SK-N-SH (cell line): ENCODE results near the gene PNPLA2. TPM values are rescaled to one million over a fixed set of nuclear protein-coding genes. Genes with fewer than 3 reads are reported as not detected.

Experiments
- CTCF ChIA-PET: fragments of 300-600, 350-600 bp; formaldehyde crosslinking; extraction: SDS; loops from one replicate; lab custom pipeline; 2021; lab: Yijun Ruan, JAX
- POLR2A ChIA-PET: fragments of 350-600 bp; sonication (Branson Sonifier 250); formaldehyde crosslinking; extraction: SDS; loops from one replicate; lab custom pipeline; 2020; ENCODE audit warnings: antibody characterized with exemption, inconsistent platforms; lab: Yijun Ruan, JAX
- DNase-seq: peaks from one replicate; pipeline ENCODE4 v3.0.0; 2012
- H2AFZ ChIP-seq: fragments of 200-600 bp; sonication (generic); 2 replicates; pipeline ENCODE4 v1.8.1; 2016; ENCODE audit warnings: antibody characterized with exemption, mild to moderate bottlenecking, low read depth
- H3F3A ChIP-seq: fragments of 200-600 bp; sonication (generic); replicated peaks from 2 replicates; pipeline ENCODE3; 2016; ENCODE audit warnings: antibody characterized with exemption, mild to moderate bottlenecking; ENCODE audit not compliant: insufficient read depth
- H3K27ac ChIP-seq, 2 experiments: fragments of 200-500 bp in 1 of 2; fragments of 200-600 bp in 1 of 2; sonication (Bioruptor generic) in 1 of 2; sonication (generic), shearing (Covaris generic) in 1 of 2; 2 replicates each; pipeline versions ENCODE4 v1.5.1 to v1.6.1; 2014 to 2016; ENCODE audit warnings: low read depth in 2 of 2, inconsistent platforms in 1 of 2, low read length in 1 of 2, mild to moderate bottlenecking in 1 of 2, mixed read lengths in 1 of 2
- H3K27me3 ChIP-seq: fragments of 200-600 bp; sonication (generic), shearing (Covaris generic); 2 replicates; pipeline ENCODE4 v1.6.1; 2016; ENCODE audit warnings: mixed run types; ENCODE audit not compliant: insufficient read depth
- H3K36me3 ChIP-seq, 2 experiments: fragments of 200-500 bp in 1 of 2; fragments of 200-600 bp in 1 of 2; sonication (Bioruptor generic) in 1 of 2; sonication (generic) in 1 of 2; replicated peaks in 1 of 2; 2 replicates each; pipeline versions ENCODE3 to v1.5.1; 2014 to 2016; ENCODE audit warnings: low read length in 1 of 2, mild to moderate bottlenecking in 1 of 2; ENCODE audit not compliant: insufficient read depth in 2 of 2, control insufficient read depth in 1 of 2
- H3K4me1 ChIP-seq, 2 experiments: fragments of 200-500 bp in 1 of 2; fragments of 200-600 bp in 1 of 2; sonication (Bioruptor generic) in 1 of 2; sonication (generic), shearing (Covaris generic) in 1 of 2; 2 replicates each; pipeline versions ENCODE4 v1.5.1 to v1.6.1; 2014 to 2016; ENCODE audit warnings: low read depth in 1 of 2, low read length in 1 of 2, mixed run types in 1 of 2; ENCODE audit not compliant: insufficient read depth in 2 of 2, control insufficient read depth in 1 of 2
- H3K4me2 ChIP-seq: fragments of 200-600 bp; sonication (generic), shearing (Covaris generic); 2 replicates; pipeline ENCODE4 v1.6.1; 2017; ENCODE audit warnings: mixed run types
- H3K4me3 ChIP-seq, 2 experiments: fragments of 200-500 bp in 1 of 2; fragments of 200-600 bp in 1 of 2; sonication (Bioruptor generic) in 1 of 2; sonication (generic), shearing (Covaris generic) in 1 of 2; 2 replicates each; pipeline versions ENCODE4 v1.5.1 to v1.8.1; 2014 to 2016; ENCODE audit warnings: low read depth in 2 of 2, inconsistent platforms in 1 of 2, low read length in 1 of 2, mild to moderate bottlenecking in 1 of 2, mixed read lengths in 1 of 2, moderate library complexity in 1 of 2
- H3K79me2 ChIP-seq: fragments of 200-600 bp; sonication (generic); 2 replicates; pipeline ENCODE4 v1.8.1; 2017; ENCODE audit warnings: mild to moderate bottlenecking; ENCODE audit not compliant: insufficient read depth
- H3K9ac ChIP-seq: fragments of 200-600 bp; sonication (generic); 2 replicates; pipeline ENCODE4 v1.6.1; 2017; ENCODE audit warnings: mixed run types
- H3K9me2 ChIP-seq: fragments of 200-600 bp; sonication (generic); 2 replicates; pipeline ENCODE4 v1.6.1; 2017; ENCODE audit warnings: mixed run types
- H3K9me3 ChIP-seq: fragments of 200-600 bp; sonication (generic); 2 replicates; pipeline ENCODE4 v1.6.1; 2017; ENCODE audit warnings: mixed run types, mild to moderate bottlenecking, moderate library complexity
- H4K20me1 ChIP-seq: fragments of 200-600 bp; sonication (generic); 2 replicates; pipeline ENCODE4 v1.6.1; 2017; ENCODE audit warnings: mild to moderate bottlenecking, mixed run types; ENCODE audit not compliant: insufficient read depth
- FOXJ3 ChIP-seq: sonication (generic); formaldehyde crosslinking; IDR thresholded peaks from 2 replicates; pipeline ENCODE4 v1.5.1; 2020; ENCODE audit warnings: mild to moderate bottlenecking, missing genetic modification reagents
- GATA2 ChIP-seq: sonication (generic); formaldehyde crosslinking; IDR thresholded peaks from 2 replicates; pipeline ENCODE4 v1.5.0; 2020; ENCODE audit warnings: mild to moderate bottlenecking, missing genetic modification reagents
- MAX ChIP-seq: IDR thresholded peaks from 2 replicates; pipeline ENCODE4 v1.4.0; 2012; ENCODE audit warnings: low read depth
- NFIC ChIP-seq: IDR thresholded peaks from 2 replicates; pipeline ENCODE4 v1.4.0; 2012; ENCODE audit warnings: borderline replicate concordance
- PBX3 ChIP-seq: IDR thresholded peaks from 2 replicates; pipeline ENCODE4; 2012
- POLR2AphosphoS5 ChIP-seq: IDR thresholded peaks from 2 replicates; pipeline ENCODE4 v1.6.1; 2012; ENCODE audit warnings: low read depth, low read length
- RFX5 ChIP-seq: IDR thresholded peaks from 2 replicates; pipeline ENCODE4 v1.6.1; 2012; ENCODE audit warnings: mild to moderate bottlenecking, improper control_type of control experiment, low read length
- TAF1 ChIP-seq: IDR thresholded peaks from 2 replicates; pipeline ENCODE4 v1.6.1; 2012; ENCODE audit warnings: low read depth, mild to moderate bottlenecking, low read length, moderate library complexity, borderline replicate concordance
- TCF12 ChIP-seq: IDR thresholded peaks from 2 replicates; pipeline ENCODE4 v1.4.0; 2012
- WGBS: methylation state at CpG from one replicate; pipeline ENCODE4 v1.1.6; 2017; ENCODE audit warnings: low lambda C conversion rate; 5-methylcytosine and 5-hydroxymethylcytosine counted together
- polyA plus RNA-seq, 3 experiments: library from polyadenylated mRNA; depleted of rRNA; stranded (reverse); fragments of >200 nt; gene quantifications; 2 replicates each; pipeline ENCODE4 v1.2.3, GENCODE V29; 2012

The PNPLA2 gene
- polyA plus RNA-seq, 1 of the 3 experiments (the other 2 are of a cell fraction), result 60.3 TPM

- CTCF ChIA-PET, result interaction anchor here (0.9 to 4.0 kb wide), 8 partner anchors 9 to 191 kb away, joined by 3 to 24 read pairs (median 3); no protein-coding TSS in a partner anchor
- no peak for DNase-seq
- Histone ChIP-seq H3K9me2 (no peaks in the 10 kb centered on the region), H3K4me2 (peak overlapping the region; percentile 63; the same call in 1 of the 2 replicates), H3K27me3 (no peaks in the 10 kb centered on the region), H3K4me3 (no peak overlapping the region; a peak in 1 of 4 replicates), H3K36me3 (peaks cover 0 to 13% of the 10 kb centered on the region in 2 experiments), H3K4me1 (peaks cover 10 to 67% of the 10 kb centered on the region in 2 experiments; a peak in 2 of 4 replicates), H2AFZ (no peak overlapping the region), H3K9ac (no peak overlapping the region), H3K27ac (peak overlapping the region; percentile 10 to 79; a peak in 3 of 4 replicates), H3K9me3 (no peaks in the 10 kb centered on the region), H3K79me2 (peaks cover 10% of the 10 kb centered on the region; the same call in 1 of the 2 replicates), H4K20me1 (peaks cover 46% of the 10 kb centered on the region), H3F3A (no peaks in the 10 kb centered on the region)
- TF ChIP-seq MAX (no peak), TAF1 (no peak), RFX5 (no peak)
- 88% methylated on average over 8 of the region's 21 CpGs for WGBS
- POLR2A ChIA-PET, result interaction anchor here (0.7 to 2.5 kb wide), 9 partner anchors 9 to 51 kb away, joined by 3 to 8 read pairs (median 3); partner anchors contain the start of genes PNPLA2 and RPLP2
These were observed 41.8 kb downstream of the PNPLA2 start for GRCh38 chr11:860234-861104.

GRCh38 chr11:861105-861479 is 42.4 kb downstream of the PNPLA2 start:
- Histone ChIP-seq H3K36me3 (peaks cover 0 to 18% of the 10 kb centered on the region in 2 experiments), H2AFZ (no peak overlapping the region), H3K9ac (no peak overlapping the region), H3K9me2 (no peaks in the 10 kb centered on the region), H3K79me2 (peaks cover 9% of the 10 kb centered on the region; the same call in 1 of the 2 replicates), H3K27ac (no peak overlapping the region), H3F3A (no peaks in the 10 kb centered on the region), H3K9me3 (no peaks in the 10 kb centered on the region), H3K4me1 (peaks cover 10 to 61% of the 10 kb centered on the region in 2 experiments; a peak in 2 of 4 replicates), H3K27me3 (no peaks in the 10 kb centered on the region), H4K20me1 (peaks cover 40% of the 10 kb centered on the region), H3K4me3 (no peak overlapping the region), H3K4me2 (no peak overlapping the region)
- TF ChIP-seq FOXJ3 (CRISPR knock-in tag) (no peak), GATA2 (CRISPR knock-in tag) (no peak)
- ChIA-PET POLR2A (no interaction called here), CTCF (interaction anchor here (0.9 to 4.0 kb wide), 2 partner anchors 10 to 13 kb away, joined by 3 to 24 read pairs; no protein-coding TSS in a partner anchor)
- 97% methylated on average over 14 of the region's 14 CpGs for WGBS
- no peak for DNase-seq

- Histone ChIP-seq H3K9ac (no peak overlapping the region), H4K20me1 (peaks cover 38% of the 10 kb centered on the region), H3K79me2 (peaks cover 7% of the 10 kb centered on the region; the same call in 1 of the 2 replicates), H3K9me3 (no peaks in the 10 kb centered on the region)
- DNase-seq, result peak; percentile 60
- CTCF ChIA-PET, result interaction anchor here (1.6 to 4.0 kb wide), 2 partner anchors 14 to 90 kb away, joined by 4 to 24 read pairs; no protein-coding TSS in a partner anchor
- 0 out of 2 replicates have a peak, but pooled peaks have one; percentile 19 for TF ChIP-seq POLR2AphosphoS5
- TF ChIP-seq NFIC, result 0 out of 2 replicates have a peak, but pooled peaks have one; percentile 6
- no peak for TF ChIP-seq TCF12
- TF ChIP-seq PBX3, result no peak
- TF ChIP-seq, all 33 proteins: peak for 2
- Histone ChIP-seq H3F3A (no peaks in the 10 kb centered on the region), H2AFZ (no peak overlapping the region), H3K27ac (no peak overlapping the region), H3K9me2 (no peaks in the 10 kb centered on the region), H3K4me3 (no peak overlapping the region), H3K4me1 (peaks cover 10 to 50% of the 10 kb centered on the region in 2 experiments; a peak in 2 of 4 replicates), H3K4me2 (no peak overlapping the region), H3K36me3 (peaks cover 0 to 24% of the 10 kb centered on the region in 2 experiments), H3K27me3 (no peaks in the 10 kb centered on the region)
- WGBS, result 79% methylated on average over 16 of the region's 20 CpGs
- POLR2A ChIA-PET, result interaction anchor here (0.7 kb wide), 1 partner anchor 166 kb away, joined by 4 read pairs; no protein-coding TSS in a partner anchor
These were observed 43.5 kb downstream of the PNPLA2 start for GRCh38 chr11:862081-862661.
